Esophagus squamous epithelium (tissue), 5 donors: ENCODE results near the gene SDK2. TPM values are rescaled to one million over a fixed set of nuclear protein-coding genes. Genes with fewer than 3 reads are reported as not detected.

ENCODE experiments used
- DNase-seq: peaks from one replicate; lab custom pipeline; 2025; lab: John Stamatoyannopoulos, UW
- H3K27ac ChIP-seq, 4 donors: fragments of 200-600 bp; sonication (generic); one replicate each; pipeline ENCODE4 v1.5.1; 2016 to 2019; ENCODE audit warnings: mild to moderate bottlenecking in 1 of 4
- H3K27me3 ChIP-seq, 4 donors: fragments of 200-600 bp; sonication (generic); 1 replicate in 3 of 4; 2 replicates in 1 of 4; pipeline versions ENCODE4 v1.5.1 to v1.6.0; 2017 to 2021; ENCODE audit warnings: antibody characterized with exemption in 1 of 4
- H3K36me3 ChIP-seq, 3 donors: fragments of 200-600 bp; sonication (generic); one replicate each; pipeline ENCODE4 v1.5.1; 2016 to 2019
- H3K4me1 ChIP-seq, 3 donors: fragments of 200-600 bp; sonication (generic); one replicate each; pipeline ENCODE4 v1.5.1; 2017 to 2019
- H3K4me3 ChIP-seq, 4 donors: fragments of 200-600 bp; sonication (generic); 1 replicate in 3 of 4; 2 replicates in 1 of 4; pipeline ENCODE4 v1.5.1; 2016 to 2019; ENCODE audit warnings: mild to moderate bottlenecking in 2 of 4, moderate library complexity in 1 of 4
- H3K9me3 ChIP-seq, 3 donors: fragments of 200-600 bp; sonication (generic); one replicate each; pipeline ENCODE4 v1.5.1; 2016 to 2019
- CTCF ChIP-seq, 6 experiments: fragments of 450-650 bp in 4 of 6; fragments of 200-600 bp in 2 of 6; sonication (generic) in 2 of 6; IDR thresholded peaks; one replicate each; pipeline ENCODE4 v1.5.1; 2016 to 2019; ENCODE audit warnings: antibody characterized with exemption in 6 of 6, mild to moderate bottlenecking in 4 of 6, moderate library complexity in 4 of 6
- POLR2A ChIP-seq, 4 donors: fragments of 450-650 bp; IDR thresholded peaks; one replicate each; pipeline ENCODE4 v1.6.1; 2017; ENCODE audit warnings: antibody characterized with exemption in 4 of 4, mild to moderate bottlenecking in 4 of 4, moderate library complexity in 3 of 4
- WGBS, 2 donors: methylation state at CpG; one replicate each; pipeline ENCODE4 v1.1.5; 2018; 5-methylcytosine and 5-hydroxymethylcytosine counted together
- intact Hi-C: fragments of 100-400 bp; cut with DNase I; formaldehyde crosslinking; loops from one replicate; pipeline ENCODE4 v1.15.0; 2022
- total RNA-seq, 4 donors: library from RNA; depleted of rRNA; stranded (reverse); fragments of >200 nt; gene quantifications; one replicate each; pipeline ENCODE4 v1.1.0, GENCODE V29; 2016
- donor health status: DM: yes; HTN: yes; CAD: no.

SDK2 gene
- total RNA-seq, 4 donors from 2014 or later = 1.7 to 5.5 (median 2.4) TPM

GRCh38 chr17:73610331-73610911 is 33.8 kb downstream of the SDK2 start:
- 84 to 89% methylated on average over 6 to 7 of the region's 7 CpGs for WGBS, 2 donors
- H3K9me3 ChIP-seq = no peaks in the 10 kb centered on the region
- H3K4me1 ChIP-seq = peaks cover 4 to 9% (median 7%) of the 10 kb centered on the region in 3 donors
- TF ChIP-seq CTCF (IDR thresholded peaks at IDR 0.05) (no peak), POLR2A (IDR thresholded peaks at IDR 0.05) (no peak)
- no peak for DNase-seq
- no peak overlapping the region for H3K27ac ChIP-seq
- no peak overlapping the region for H3K4me3 ChIP-seq
- H3K36me3 ChIP-seq = no peaks in the 10 kb centered on the region
- peaks cover 0 to 23% (median 0%) of the 10 kb centered on the region in 4 donors for H3K27me3 ChIP-seq
- intact Hi-C loops = no loop called here

- no peak for DNase-seq
- TF ChIP-seq CTCF (IDR thresholded peaks at IDR 0.05) (no peak), POLR2A (IDR thresholded peaks at IDR 0.05) (no peak)
Measured at GRCh38 chr17:73609758-73610157, 34.5 kb downstream of the SDK2 start.

GRCh38 chr17:73609060-73609459 is 35.2 kb downstream of the SDK2 start:
- WGBS, 2 donors = 74 to 86% methylated on average over 5 of the region's 5 CpGs
- H3K4me3 ChIP-seq = no peak overlapping the region
- TF ChIP-seq CTCF (IDR thresholded peaks at IDR 0.05) (no peak), POLR2A (IDR thresholded peaks at IDR 0.05) (no peak)
- peaks cover 0 to 23% (median 0%) of the 10 kb centered on the region in 4 donors for H3K27me3 ChIP-seq
- no peak for DNase-seq
- no peaks in the 10 kb centered on the region for H3K9me3 ChIP-seq
- peaks cover 2 to 6% (median 6%) of the 10 kb centered on the region in 3 donors for H3K4me1 ChIP-seq
- intact Hi-C loops = no loop called here
- H3K27ac ChIP-seq = no peak overlapping the region
- H3K36me3 ChIP-seq = no peaks in the 10 kb centered on the region

More at GRCh38 chr17:73609758-73610157, 34.5 kb downstream of the SDK2 start:
- WGBS, 2 donors = 76 to 81% methylated on average over 2 to 4 of the region's 7 CpGs
- Histone ChIP-seq H3K4me1 (peaks cover 4 to 9% (median 7%) of the 10 kb centered on the region in 3 donors), H3K27ac (no peak overlapping the region), H3K27me3 (peaks cover 0 to 23% (median 0%) of the 10 kb centered on the region in 4 donors), H3K36me3 (no peaks in the 10 kb centered on the region), H3K4me3 (no peak overlapping the region), H3K9me3 (no peaks in the 10 kb centered on the region)
- intact Hi-C loops = no loop called here

- intact Hi-C loops = no loop called here
- 89 to 91% methylated on average over 8 of the region's 8 CpGs for WGBS, 2 donors
Measured at GRCh38 chr17:73605444-73605843, 38.8 kb downstream of the SDK2 start.

More at GRCh38 chr17:73605444-73605843, 38.8 kb downstream of the SDK2 start:
- TF ChIP-seq CTCF (IDR thresholded peaks at IDR 0.05) (no peak), POLR2A (IDR thresholded peaks at IDR 0.05) (no peak)
- no peak overlapping the region for H3K27ac ChIP-seq
- peaks cover 0 to 4% (median 0%) of the 10 kb centered on the region in 4 donors for H3K27me3 ChIP-seq
- no peak for DNase-seq
- H3K4me3 ChIP-seq = no peak overlapping the region
- no peaks in the 10 kb centered on the region for H3K36me3 ChIP-seq
- H3K9me3 ChIP-seq = no peaks in the 10 kb centered on the region
- H3K4me1 ChIP-seq = peaks cover 0 to 2% (median 0%) of the 10 kb centered on the region in 3 donors
